Measurements from ENCODE around the gene SIRT4. TPM values are rescaled to one million over a fixed set of nuclear protein-coding genes. Genes with fewer than 3 reads are reported as not detected.

SIRT4 gene
- total RNA-seq, 1 experiment from 2014 or later, result 1.9 TPM

DNA sequence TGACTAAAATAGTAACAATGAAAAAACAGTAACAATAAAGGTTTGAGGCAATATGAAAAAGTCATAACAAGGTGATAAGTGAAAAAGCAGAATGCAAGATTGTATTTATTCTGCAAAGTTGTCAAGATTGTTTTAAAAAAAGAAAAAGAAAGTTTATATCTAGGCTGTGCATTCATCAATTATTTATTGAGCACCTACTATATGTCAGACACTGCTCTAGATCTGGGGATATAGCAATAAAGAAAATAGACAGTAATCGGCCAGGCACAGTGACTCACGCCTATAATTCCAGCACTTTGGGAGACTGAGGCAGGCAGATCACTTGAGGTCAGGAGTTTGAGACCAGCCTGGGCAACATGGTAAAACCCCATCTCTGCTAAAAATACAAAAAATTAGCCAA, 21.7 kb downstream of the SIRT4 start:
- Histone ChIP-seq H3K9me3 (ENCODE audit: low read length) (no peaks in the 10 kb centered on the region), H3K9ac (ENCODE audit: low read length) (no peak overlapping the region), H3K4me2 (ENCODE audit: low read length) (no peak overlapping the region), H3K4me1 (ENCODE audit: insufficient read depth, low read length) (no peaks in the 10 kb centered on the region), H4K20me1 (ENCODE audit: low read length) (no peaks in the 10 kb centered on the region), H3K4me3 (ENCODE audit: low read length) (no peak overlapping the region), H3K27me3 (ENCODE audit: low read length) (no peaks in the 10 kb centered on the region), H3K27ac (ENCODE audit: low read length) (no peak overlapping the region), H3K36me3 (ENCODE audit: low read depth, low read length) (no peaks in the 10 kb centered on the region), H3K9me2 (replicated peaks; ENCODE audit: low read length) (no peaks in the 10 kb centered on the region), H3F3A (ENCODE audit: low read length, unreplicated experiment) (no peaks in the 10 kb centered on the region), H3K79me2 (ENCODE audit: low read length) (no peaks in the 10 kb centered on the region), H2AFZ (ENCODE audit: low read length) (no peak overlapping the region)
- intact Hi-C loops (cut with micrococcal nuclease), result no loop called here
- ChIA-PET POLR2A (ENCODE audit: unreplicated experiment) (no interaction called here), CTCF (no interaction called here)
- DNase-seq, result no peak
- ATAC-seq, result no peak
- TF ChIP-seq, protein P1, sequence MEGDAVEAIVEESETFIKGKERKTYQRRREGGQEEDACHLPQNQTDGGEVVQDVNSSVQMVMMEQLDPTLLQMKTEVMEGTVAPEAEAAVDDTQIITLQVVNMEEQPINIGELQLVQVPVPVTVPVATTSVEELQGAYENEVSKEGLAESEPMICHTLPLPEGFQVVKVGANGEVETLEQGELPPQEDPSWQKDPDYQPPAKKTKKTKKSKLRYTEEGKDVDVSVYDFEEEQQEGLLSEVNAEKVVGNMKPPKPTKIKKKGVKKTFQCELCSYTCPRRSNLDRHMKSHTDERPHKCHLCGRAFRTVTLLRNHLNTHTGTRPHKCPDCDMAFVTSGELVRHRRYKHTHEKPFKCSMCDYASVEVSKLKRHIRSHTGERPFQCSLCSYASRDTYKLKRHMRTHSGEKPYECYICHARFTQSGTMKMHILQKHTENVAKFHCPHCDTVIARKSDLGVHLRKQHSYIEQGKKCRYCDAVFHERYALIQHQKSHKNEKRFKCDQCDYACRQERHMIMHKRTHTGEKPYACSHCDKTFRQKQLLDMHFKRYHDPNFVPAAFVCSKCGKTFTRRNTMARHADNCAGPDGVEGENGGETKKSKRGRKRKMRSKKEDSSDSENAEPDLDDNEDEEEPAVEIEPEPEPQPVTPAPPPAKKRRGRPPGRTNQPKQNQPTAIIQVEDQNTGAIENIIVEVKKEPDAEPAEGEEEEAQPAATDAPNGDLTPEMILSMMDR (conservative IDR thresholded peaks at IDR 0.05; ENCODE audit: low read depth, low read length), result no peak
- TF ChIP-seq EZH2 (IDR thresholded peaks at IDR 0.05; ENCODE audit: low read length, unreplicated experiment) (no peak), EZH2phosphoT487 (IDR thresholded peaks at IDR 0.05; ENCODE audit: borderline replicate concordance, low read length) (no peak)
- BruUV-seq (replicated peaks), result no TSS peak

DNA sequence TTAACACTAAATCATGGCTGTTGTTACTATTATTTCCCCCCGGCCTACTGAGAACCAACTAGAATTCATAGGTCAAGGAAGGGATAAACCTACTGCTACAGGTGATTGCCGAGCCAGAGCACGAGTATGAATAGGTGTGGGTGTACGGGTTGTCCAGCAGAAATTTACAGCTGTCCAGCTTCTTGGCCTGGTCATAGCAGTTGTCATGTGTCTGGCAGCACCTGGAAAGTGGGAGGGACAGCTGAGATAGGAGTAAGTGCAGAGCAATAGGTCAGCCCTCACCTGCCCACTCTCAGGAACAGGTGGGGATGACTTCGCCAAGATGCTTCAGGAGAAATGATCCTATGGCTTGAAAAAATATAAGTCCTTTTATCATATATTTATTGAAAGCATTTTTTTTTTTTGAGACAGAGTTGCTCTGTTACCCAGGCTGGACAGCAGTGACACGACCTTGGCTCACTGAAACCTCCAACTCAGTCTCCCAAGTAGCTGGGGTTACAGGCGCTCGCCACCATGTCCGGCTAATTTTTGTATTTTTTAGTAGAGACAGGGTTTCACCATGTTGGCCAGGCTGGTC, 22.8 kb downstream of the SIRT4 start:
- CTCF ChIA-PET, result no interaction called here
- H3K9ac ChIP-seq (ENCODE audit: low read length), result no peak overlapping the region
- H3K36me3 ChIP-seq (ENCODE audit: low read depth, low read length), result no peaks in the 10 kb centered on the region
- POLR2A ChIA-PET (ENCODE audit: unreplicated experiment), result interaction anchor here (0.6 kb wide), 1 partner anchor 32 kb away, joined by 4 read pairs; the partner anchor contains the start of gene RNU4-1
- peak overlapping the region; percentile 98 for H2AFZ ChIP-seq (ENCODE audit: low read length)
- H3K27me3 ChIP-seq (ENCODE audit: low read length), result no peaks in the 10 kb centered on the region
- peak overlapping the region; percentile 72; the same call in 1 of the 2 replicates for H3K4me3 ChIP-seq (ENCODE audit: low read length)
- H3K27ac ChIP-seq (ENCODE audit: low read length), result no peak overlapping the region
- no TSS peak for BruUV-seq (replicated peaks)
- no peaks in the 10 kb centered on the region for H3K9me2 ChIP-seq (replicated peaks; ENCODE audit: low read length)
- TF ChIP-seq, protein P1 (conservative IDR thresholded peaks at IDR 0.05; ENCODE audit: low read depth, low read length), result no peak
- TF ChIP-seq EZH2phosphoT487 (IDR thresholded peaks at IDR 0.05; ENCODE audit: borderline replicate concordance, low read length), result no peak
- TF ChIP-seq EZH2 (IDR thresholded peaks at IDR 0.05; ENCODE audit: low read length, unreplicated experiment), result no peak
- H3K4me2 ChIP-seq (ENCODE audit: low read length), result peak overlapping the region; percentile 91
- DNase-seq, result no peak
- H4K20me1 ChIP-seq (ENCODE audit: low read length), result no peaks in the 10 kb centered on the region
- H3K4me1 ChIP-seq (ENCODE audit: insufficient read depth, low read length), result no peaks in the 10 kb centered on the region
- no peak for ATAC-seq
- H3K79me2 ChIP-seq (ENCODE audit: low read length), result no peaks in the 10 kb centered on the region
- H3K9me3 ChIP-seq (ENCODE audit: low read length), result no peaks in the 10 kb centered on the region
- H3F3A ChIP-seq (ENCODE audit: low read length, unreplicated experiment), result no peaks in the 10 kb centered on the region
- intact Hi-C loops (cut with micrococcal nuclease), result loop anchor here (1.0 kb wide), 1 partner anchor 105 kb away; no protein-coding TSS in a partner anchor

DNA sequence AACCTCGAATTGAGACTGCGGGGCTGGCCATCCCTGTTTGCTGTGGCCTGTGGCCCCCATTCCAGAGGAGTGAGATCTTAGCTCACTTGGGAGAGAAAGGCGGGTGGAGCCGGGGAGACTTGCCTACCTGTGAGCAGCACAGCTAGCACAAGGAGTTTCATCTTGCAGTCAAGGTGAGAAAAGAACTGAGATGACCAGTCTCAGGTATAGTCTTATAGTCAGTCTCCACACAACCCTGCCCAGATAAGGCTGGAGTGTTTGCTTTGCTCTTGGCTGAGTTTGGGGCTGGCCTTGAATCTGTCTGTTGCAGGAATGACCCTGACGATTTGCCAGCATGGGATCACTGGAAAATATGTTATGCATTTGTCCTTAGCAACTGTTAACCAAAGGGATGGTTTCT, 25.5 kb downstream of the SIRT4 start, which contains the start of gene PLA2G1B:
Gene PLA2G1B (minus strand): TSS at position 187 of the 400 bp plus-strand sequence. CDS start 26 bp downstream, at position 161.
- ATAC-seq, result no peak
- ChIA-PET CTCF (interaction anchor here (0.6 kb wide), 1 partner anchor 139 kb away, joined by 7 read pairs; no protein-coding TSS in a partner anchor), POLR2A (ENCODE audit: unreplicated experiment) (interaction anchor here (1.1 kb wide), 1 partner anchor 126 kb away, joined by 3 read pairs; the partner anchor contains the start of gene RPLP0)
- Histone ChIP-seq H3K79me2 (ENCODE audit: low read length) (no peaks in the 10 kb centered on the region), H3K9ac (ENCODE audit: low read length) (no peak within 1 kb of the TSS), H4K20me1 (ENCODE audit: low read length) (no peaks in the 10 kb centered on the region), H3K4me1 (ENCODE audit: insufficient read depth, low read length) (no peaks in the 10 kb centered on the region), H3K27ac (ENCODE audit: low read length) (no peak within 1 kb of the TSS), H2AFZ (ENCODE audit: low read length) (no peak within 1 kb of the TSS), H3K36me3 (ENCODE audit: low read depth, low read length) (no peaks in the 10 kb centered on the region), H3K9me2 (replicated peaks; ENCODE audit: low read length) (no peaks in the 10 kb centered on the region), H3F3A (ENCODE audit: low read length, unreplicated experiment) (no peaks in the 10 kb centered on the region), H3K27me3 (ENCODE audit: low read length) (no peaks in the 10 kb centered on the region), H3K9me3 (ENCODE audit: low read length) (no peaks in the 10 kb centered on the region), H3K4me2 (ENCODE audit: low read length) (no peak within 1 kb of the TSS), H3K4me3 (ENCODE audit: low read length) (no peak within 1 kb of the TSS)
- TF ChIP-seq, protein P1 (conservative IDR thresholded peaks at IDR 0.05; ENCODE audit: low read depth, low read length), result no peak
- TF ChIP-seq EZH2 (IDR thresholded peaks at IDR 0.05; ENCODE audit: low read length, unreplicated experiment) (no peak), EZH2phosphoT487 (IDR thresholded peaks at IDR 0.05; ENCODE audit: borderline replicate concordance, low read length) (no peak)
- BruUV-seq (replicated peaks), result no TSS peak
- no peak for DNase-seq
- intact Hi-C loops (cut with micrococcal nuclease), result no loop called here

Data from PC-3 (cell line).